NK-92 (cell line): ENCODE measurements around the gene SIGLEC6.

Source experiments
- DNase-seq: peaks from one replicate; lab custom pipeline; 2025; ENCODE audit not compliant: unreplicated experiment; lab: John Stamatoyannopoulos, UW

Gene SIGLEC6

DNA sequence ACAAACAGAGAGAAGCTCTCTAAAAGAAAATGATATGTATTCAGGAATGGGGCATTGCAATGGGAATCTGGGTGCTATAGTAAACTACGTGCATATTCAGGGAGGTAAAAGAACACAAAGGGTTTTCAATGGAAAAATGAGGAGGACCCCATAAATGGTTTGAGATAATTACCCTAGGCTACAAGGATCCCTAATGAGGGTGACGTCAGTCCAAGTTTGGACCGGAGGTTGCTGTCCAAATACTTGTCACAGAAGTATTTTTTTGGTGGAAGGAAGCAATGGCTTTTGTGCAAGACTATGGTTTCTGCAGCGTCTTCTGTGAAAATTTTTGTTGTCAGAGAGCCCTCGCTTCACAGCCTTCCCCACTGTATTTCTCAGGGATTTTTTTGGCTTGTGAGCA lies 54.1 kb downstream of the SIGLEC6 start:
- DNase-seq = no peak

GRCh38 chr19:51476164-51476563 lies 55.3 kb downstream of the SIGLEC6 start:
- DNase-seq = no peak

DNA sequence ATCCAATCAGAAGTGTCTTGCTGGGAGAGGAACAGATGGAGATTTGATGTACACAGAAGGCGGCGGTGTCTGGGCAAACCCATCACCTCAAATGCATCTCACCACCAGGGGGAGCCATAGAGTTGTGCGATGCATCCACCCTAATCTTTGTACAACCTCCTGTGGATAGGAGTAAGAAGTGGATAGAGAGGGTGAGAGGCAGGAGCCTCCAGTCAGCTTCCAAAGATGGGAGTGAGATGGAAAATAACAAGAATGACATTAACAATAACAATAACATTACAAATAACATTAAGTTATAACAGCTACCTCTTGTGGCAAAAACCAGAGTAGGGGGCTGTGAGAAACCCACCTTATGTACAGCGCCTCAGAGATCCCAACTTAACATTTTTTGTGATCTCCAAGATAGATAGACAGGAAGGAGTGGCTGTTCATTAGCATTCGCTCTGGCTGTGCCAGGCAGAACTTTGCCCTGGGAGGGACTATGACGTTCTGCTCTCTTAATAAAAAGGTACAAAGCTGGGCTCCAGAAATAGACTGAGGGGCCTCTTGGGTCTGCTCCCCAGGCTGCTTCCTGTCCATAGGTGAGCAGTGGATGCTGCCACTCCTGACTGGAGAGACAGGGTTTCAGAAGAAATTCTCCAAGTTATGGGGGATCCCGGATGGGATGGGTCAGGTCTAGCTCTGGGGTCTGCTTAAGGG lies 58.3 kb downstream of the SIGLEC6 start:
- DNase-seq = no peak

DNA sequence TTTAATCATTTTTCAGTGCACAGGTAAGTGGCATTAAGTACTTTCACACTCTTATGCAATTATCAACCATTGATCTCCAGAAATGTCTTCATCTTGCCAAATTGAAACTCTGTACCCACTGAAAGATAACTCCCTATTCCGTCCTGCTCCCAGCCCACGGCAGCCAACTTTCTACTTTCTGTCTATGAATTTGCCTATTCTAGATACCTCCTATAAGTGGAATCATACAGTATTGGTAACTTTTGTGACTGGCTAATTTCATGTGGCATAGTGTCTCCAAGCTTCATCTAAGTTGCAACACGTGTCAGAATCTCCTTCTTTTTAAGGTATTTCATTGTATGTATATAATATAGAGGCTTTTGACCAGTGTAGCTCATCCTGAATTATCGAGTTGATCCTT lies 58.9 kb downstream of the SIGLEC6 start:
- no peak for DNase-seq

DNA sequence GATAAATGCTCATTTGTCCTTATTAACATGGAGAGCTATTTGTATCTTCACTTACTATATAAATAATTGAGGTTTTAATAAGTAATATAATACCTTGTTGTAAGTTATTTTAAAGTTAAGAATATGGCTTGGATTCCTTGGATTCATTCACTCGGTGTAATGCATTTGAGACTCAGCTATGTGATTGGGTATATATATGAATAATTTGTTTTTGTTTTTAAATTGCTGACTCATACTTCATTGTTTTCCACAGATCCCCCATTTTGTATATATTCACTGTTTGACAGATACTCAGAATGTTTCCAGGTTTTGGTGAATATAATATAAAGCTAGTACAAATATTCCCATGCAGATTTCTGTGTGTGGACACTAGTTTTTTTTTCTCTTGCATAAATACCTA lies 59.9 kb downstream of the SIGLEC6 start:
- DNase-seq = no peak

DNA sequence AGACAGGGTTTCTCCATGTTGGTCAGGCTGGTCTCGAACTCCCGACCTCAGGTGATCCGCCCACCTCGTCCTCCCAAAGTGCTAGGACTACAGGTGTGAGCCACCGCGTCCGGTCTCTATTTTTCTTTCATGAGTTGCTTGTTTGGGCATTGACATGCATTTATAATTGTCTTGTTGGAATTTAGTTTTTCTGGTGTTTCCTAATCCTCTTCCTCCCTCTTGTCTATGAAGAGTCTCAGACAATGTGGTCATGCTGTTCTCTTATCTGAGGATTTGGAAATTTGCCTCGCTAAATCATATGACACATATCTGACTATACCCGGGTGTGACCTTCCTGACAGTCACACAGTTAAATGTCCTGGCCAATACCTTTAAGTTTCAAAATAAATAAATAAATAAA lies 60.5 kb downstream of the SIGLEC6 start:
- no peak for DNase-seq

DNA sequence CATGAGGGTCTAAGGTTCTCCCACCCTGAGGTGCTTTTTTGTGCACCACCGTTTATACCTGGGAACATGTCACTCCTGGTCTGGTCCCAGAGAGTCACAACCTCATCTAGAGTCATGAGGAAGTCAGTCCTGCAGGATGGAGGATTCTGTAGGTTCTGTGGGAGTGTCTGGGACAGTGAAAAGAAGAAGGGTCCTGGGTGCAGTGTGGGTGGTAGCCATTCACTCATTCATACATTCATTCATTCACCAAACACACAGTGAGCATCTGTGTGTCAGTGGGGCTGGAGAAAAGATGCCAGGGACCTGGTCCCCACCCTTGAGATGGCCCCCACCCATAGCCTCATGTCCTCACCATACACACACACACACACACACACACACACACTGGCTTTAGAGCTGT lies 61.8 kb downstream of the SIGLEC6 start:
- no peak for DNase-seq

- DNase-seq = no peak
These were observed 62.3 kb downstream of the SIGLEC6 start for GRCh38 chr19:51469162-51469561.

DNA sequence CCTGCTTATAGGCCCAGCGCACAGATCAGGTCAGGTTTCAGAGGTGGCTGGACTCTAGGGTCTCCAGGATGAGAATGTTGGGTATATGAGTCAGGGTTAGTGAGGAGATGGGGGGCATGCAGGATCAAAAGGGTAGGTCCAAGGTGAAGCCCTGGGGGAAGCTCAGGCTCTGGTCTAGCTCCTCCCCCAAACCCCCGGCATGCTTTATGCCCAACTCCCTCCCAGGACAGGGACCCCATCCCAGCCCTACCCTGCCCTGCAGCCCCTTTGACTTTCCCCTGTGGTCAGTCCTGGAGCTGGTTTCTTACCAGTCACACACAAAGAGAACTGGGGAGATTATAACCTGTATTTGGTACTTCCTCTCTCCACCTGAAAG lies 62.9 kb downstream of the SIGLEC6 start:
- no peak for DNase-seq

DNA sequence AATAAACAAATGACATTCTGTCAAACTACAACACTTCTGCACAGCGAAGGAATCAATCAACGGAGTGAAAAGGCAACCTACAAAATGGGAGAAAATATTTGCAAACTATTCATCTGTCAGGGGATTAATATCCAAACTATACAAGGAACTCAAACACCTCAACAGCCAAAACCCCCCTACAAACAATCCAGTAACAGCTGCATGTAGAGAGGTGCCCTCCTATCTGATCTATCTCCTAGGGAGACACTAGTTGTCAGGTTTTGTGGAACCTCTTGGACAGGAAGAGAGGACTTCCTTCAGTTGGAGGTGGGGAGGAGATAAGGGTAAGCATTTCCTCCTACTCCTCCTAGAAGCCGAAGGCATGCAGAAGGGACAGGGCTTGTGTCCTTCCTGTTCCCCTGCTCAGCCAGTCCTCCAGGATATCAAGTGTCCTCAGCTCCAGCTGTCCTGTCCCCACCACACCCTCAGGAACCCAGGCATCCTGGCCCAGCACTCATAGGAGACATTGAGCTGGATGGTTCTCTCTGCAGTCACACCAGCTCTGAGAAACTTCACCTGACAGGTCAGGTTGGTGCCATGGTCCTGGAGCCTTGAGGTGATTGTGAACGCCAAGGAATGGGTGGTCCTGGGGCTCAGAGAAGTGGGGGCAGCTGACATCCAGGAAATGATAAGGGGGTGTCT lies 63.5 kb downstream of the SIGLEC6 start:
- no peak for DNase-seq
